Stomach (tissue), 9 donors: ENCODE data around the gene SPATC1L. TPM values are rescaled to one million over a fixed set of nuclear protein-coding genes. Genes with fewer than 3 reads are reported as not detected.
A peak's percentile ranks its signal among the peaks of the same experiment; 100 is the strongest.
"Not testable (repeated sequence)": the region's sequence is repeated elsewhere in the genome, so short reads cannot be mapped to it uniquely, and the experiment has no call there.

ENCODE experiments used
- DNase-seq, 2 donors: peaks; one replicate each; pipeline versions ENCODE4 v3.0.0 to v3.0.0-alpha.2; 2013 to 2019
- H3K27ac ChIP-seq, 5 donors: fragments of 200-600 bp in 4 of 5; sonication (generic) in 4 of 5; one replicate each; pipeline ENCODE4 v1.5.1; 2013 to 2019; ENCODE audit warnings: mild to moderate bottlenecking in 1 of 5, moderate library complexity in 1 of 5
- H3K27me3 ChIP-seq, 3 donors: fragments of 200-600 bp; sonication (generic); one replicate each; pipeline ENCODE4 v1.5.1; 2017 to 2019; ENCODE audit warnings: mixed run types in 1 of 3
- H3K36me3 ChIP-seq, 4 donors: fragments of 200-600 bp; sonication (generic); 1 replicate in 3 of 4; 2 replicates in 1 of 4; pipeline ENCODE4 v1.5.1; 2016 to 2019
- H3K4me1 ChIP-seq, 4 donors: fragments of 200-600 bp; sonication (generic); one replicate each; pipeline ENCODE4 v1.5.1; 2016 to 2019
- H3K4me3 ChIP-seq, 4 donors: fragments of 200-600 bp; sonication (generic) in 3 of 4; one replicate each; pipeline ENCODE4 v1.5.1; 2016 to 2019; ENCODE audit warnings: mild to moderate bottlenecking in 1 of 4
- H3K9me3 ChIP-seq, 4 donors: fragments of 200-600 bp; sonication (generic); one replicate each; pipeline ENCODE4 v1.5.1; 2016 to 2019
- CTCF ChIP-seq, 7 experiments: fragments of 450-650 bp in 4 of 7; fragments of 200-600 bp in 3 of 7; sonication (generic) in 3 of 7; IDR thresholded peaks; one replicate each; pipeline ENCODE4 v1.5.1; 2016 to 2019; ENCODE audit warnings: antibody characterized with exemption in 7 of 7, control low read depth in 2 of 7, mild to moderate bottlenecking in 1 of 7
- EP300 ChIP-seq: sonication (generic); formaldehyde crosslinking; IDR thresholded peaks from one replicate; pipeline ENCODE4 v1.6.1; 2017; ENCODE audit warnings: antibody characterized with exemption
- POLR2A ChIP-seq, 4 donors: fragments of 450-650 bp; IDR thresholded peaks; one replicate each; pipeline ENCODE4 v1.6.1; 2016; ENCODE audit warnings: antibody characterized with exemption in 4 of 4, control low read depth in 2 of 4, mild to moderate bottlenecking in 1 of 4, moderate library complexity in 1 of 4
- POLR2AphosphoS5 ChIP-seq, 3 donors: sonication (generic); formaldehyde crosslinking; IDR thresholded peaks; one replicate each; pipeline ENCODE4 v1.6.1; 2016; ENCODE audit warnings: antibody characterized with exemption in 3 of 3
- WGBS, 5 donors: extraction: QIAGEN DNeasy Blood & Tissue Kit in 3 of 5; methylation state at CpG; one replicate each; pipeline versions ENCODE4 v1.1.5 to v1.1.7; 2013 to 2018; 5-methylcytosine and 5-hydroxymethylcytosine counted together
- intact Hi-C: fragments of 100-400 bp; cut with DNase I; formaldehyde crosslinking; loops from one replicate; pipeline ENCODE4 v1.15.1; 2023; ENCODE audit warnings: low total_unique reads
- polyA plus RNA-seq, 3 donors: library from polyadenylated mRNA; stranded (reverse); fragments of 200-250 nt; gene quantifications; one replicate each; pipeline ENCODE4 v1.2.3, GENCODE V29; 2013
- total RNA-seq, 5 donors: library from RNA; depleted of rRNA; stranded (reverse); fragments of >200 nt; gene quantifications; one replicate each; pipeline versions ENCODE4 v1.1.0 to v1.2.3, GENCODE V29; 2014 to 2016
- donor health status: healthy with polysubstance abuse.
- donor health status: Bipolar disorder and iron deficiency.
- donor health status: healthy.

The SPATC1L gene
- total and polyA plus RNA-seq, 8 donors: 0.72 to 26.4 (median 12.5) TPM; not detected in 1

- Histone ChIP-seq H3K36me3 (no peaks in the 10 kb centered on the region), H3K4me1 (peaks cover 6 to 14% (median 12%) of the 10 kb centered on the region in 4 donors), H3K27ac (no peak overlapping the region), H3K27me3 (peaks cover 0 to 18% (median 0%) of the 10 kb centered on the region in 3 donors), H3K9me3 (no peaks in the 10 kb centered on the region), H3K4me3 (no peak overlapping the region)
- WGBS, 5 donors: 77 to 87% (median 81%) methylated on average over 18 to 22 of the region's 22 CpGs
- DNase-seq: no peak
- TF ChIP-seq CTCF (IDR thresholded peaks at IDR 0.05): no peak
- no peak for TF ChIP-seq POLR2AphosphoS5 (IDR thresholded peaks at IDR 0.05)
- TF ChIP-seq POLR2A (IDR thresholded peaks at IDR 0.05): no peak
- TF ChIP-seq EP300: no peak
- intact Hi-C loops: loop anchor here (10.0 kb wide), 1 partner anchor 75 kb away; the partner anchor contains the start of gene LSS
Observed at GRCh38 chr21:46149205-46149901, 34.9 kb downstream of the SPATC1L start.

- no peak for DNase-seq
- H3K4me1 ChIP-seq: peaks cover 0 to 18% (median 13%) of the 10 kb centered on the region in 4 donors
- no peaks in the 10 kb centered on the region for H3K9me3 ChIP-seq
- 85 to 96% (median 90%) methylated on average over 11 of the region's 11 CpGs for WGBS, 5 donors
- H3K27ac ChIP-seq: no peak overlapping the region
- no peak for TF ChIP-seq POLR2A (IDR thresholded peaks at IDR 0.05)
- no peak for TF ChIP-seq POLR2AphosphoS5 (IDR thresholded peaks at IDR 0.05)
- no peak for TF ChIP-seq EP300
- no peak for TF ChIP-seq CTCF (IDR thresholded peaks at IDR 0.05)
- intact Hi-C loops: loop anchor here (10.0 kb wide), 1 partner anchor 77 kb away; the partner anchor contains the start of gene LSS
- peaks cover 0 to 6% (median 0%) of the 10 kb centered on the region in 3 donors for H3K27me3 ChIP-seq
- no peak overlapping the region for H3K4me3 ChIP-seq
- no peaks in the 10 kb centered on the region for H3K36me3 ChIP-seq
Observed at GRCh38 chr21:46148106-46148505, 36.2 kb downstream of the SPATC1L start.

GRCh38 chr21:46147429-46147828 is 36.8 kb downstream of the SPATC1L start:
- 57 to 72% (median 66%) methylated on average over 12 of the region's 12 CpGs for WGBS, 5 donors
- not testable (repeated sequence) for H3K27me3 ChIP-seq, H3K36me3 ChIP-seq, H3K4me3 ChIP-seq, H3K27ac ChIP-seq, H3K9me3 ChIP-seq
- peaks cover 0 to 14% (median 9%) of the 10 kb centered on the region in 4 donors for H3K4me1 ChIP-seq
- DNase-seq: peak; percentile 60 to 77
- intact Hi-C loops: loop anchor here (10.0 kb wide), 1 partner anchor 77 kb away; the partner anchor contains the start of gene LSS
- TF ChIP-seq CTCF (IDR thresholded peaks at IDR 0.05): peak in 5 of 7 experiments; percentile 12 to 35 (median 28)

- Histone ChIP-seq H3K27me3 (peaks cover 0 to under 1% (median 0%) of the 10 kb centered on the region in 3 donors), H3K36me3 (no peaks in the 10 kb centered on the region), H3K9me3 (no peaks in the 10 kb centered on the region), H3K4me3 (no peak overlapping the region), H3K4me1 (peaks cover 0 to 13% (median 9%) of the 10 kb centered on the region in 4 donors), H3K27ac (no peak overlapping the region)
- intact Hi-C loops: loop anchor here (10.0 kb wide), 1 partner anchor 78 kb away; the partner anchor contains the start of gene LSS
- TF ChIP-seq POLR2AphosphoS5 (IDR thresholded peaks at IDR 0.05) (no peak), EP300 (no peak), POLR2A (IDR thresholded peaks at IDR 0.05) (no peak), CTCF (IDR thresholded peaks at IDR 0.05) (no peak)
- no peak for DNase-seq
- 64 to 77% (median 67%) methylated on average over 6 to 14 of the region's 14 CpGs for WGBS, 5 donors
Observed at GRCh38 chr21:46146856-46147255, 37.4 kb downstream of the SPATC1L start.
